Measurements from ENCODE around the gene FRRS1L. TPM values are rescaled to one million over a fixed set of nuclear protein-coding genes. Genes with fewer than 3 reads are reported as not detected.
A peak's percentile ranks its signal among the peaks of the same experiment; 100 is the strongest.

The FRRS1L gene
- total and polyA plus RNA-seq, 2 of the 13 experiments (the other 11 are each of a cell fraction or from before 2014, with no cell fraction given), result 0.02 to 0.03 TPM

DNA sequence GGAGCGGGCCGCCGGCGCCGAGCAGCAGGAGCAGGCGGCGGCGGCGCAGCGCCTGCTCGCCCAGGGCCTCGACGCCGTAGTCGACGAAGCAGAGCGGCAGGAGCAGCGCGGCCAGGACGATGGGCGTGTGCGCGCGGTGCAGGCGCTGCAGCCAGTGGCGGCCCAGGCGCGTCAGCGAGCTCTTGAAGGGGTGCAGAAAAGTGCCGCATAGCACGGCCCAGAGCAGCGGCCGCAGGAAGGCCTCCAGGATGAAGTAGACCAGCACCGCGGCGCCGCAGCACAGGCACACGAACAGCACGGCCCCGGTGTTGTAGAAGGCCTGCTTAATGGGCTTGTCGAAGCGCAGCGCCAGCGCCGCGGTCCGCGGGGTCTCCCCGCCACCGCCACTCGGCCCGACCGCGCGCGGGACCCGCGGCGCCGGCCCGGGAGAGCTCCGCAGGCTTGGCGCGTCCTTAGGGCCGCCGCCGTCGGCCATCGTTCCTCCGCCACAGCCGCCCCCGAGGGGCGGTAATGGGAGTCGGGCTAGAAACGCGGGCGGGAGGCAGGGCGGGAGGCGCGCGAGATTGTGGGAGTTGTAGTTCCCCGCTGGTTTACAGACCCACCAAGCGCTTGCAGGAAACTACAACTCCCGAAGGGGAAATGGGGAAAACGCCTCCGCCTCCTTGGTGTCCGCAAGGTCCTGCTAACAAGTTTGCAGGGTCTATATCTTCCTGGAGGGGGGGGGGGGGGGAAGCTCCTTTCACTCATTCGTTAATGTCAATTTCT, 47.4 kb downstream of the FRRS1L start, which contains the start of gene TMEM245 (continued):
- TF ChIP-seq, protein P1, sequence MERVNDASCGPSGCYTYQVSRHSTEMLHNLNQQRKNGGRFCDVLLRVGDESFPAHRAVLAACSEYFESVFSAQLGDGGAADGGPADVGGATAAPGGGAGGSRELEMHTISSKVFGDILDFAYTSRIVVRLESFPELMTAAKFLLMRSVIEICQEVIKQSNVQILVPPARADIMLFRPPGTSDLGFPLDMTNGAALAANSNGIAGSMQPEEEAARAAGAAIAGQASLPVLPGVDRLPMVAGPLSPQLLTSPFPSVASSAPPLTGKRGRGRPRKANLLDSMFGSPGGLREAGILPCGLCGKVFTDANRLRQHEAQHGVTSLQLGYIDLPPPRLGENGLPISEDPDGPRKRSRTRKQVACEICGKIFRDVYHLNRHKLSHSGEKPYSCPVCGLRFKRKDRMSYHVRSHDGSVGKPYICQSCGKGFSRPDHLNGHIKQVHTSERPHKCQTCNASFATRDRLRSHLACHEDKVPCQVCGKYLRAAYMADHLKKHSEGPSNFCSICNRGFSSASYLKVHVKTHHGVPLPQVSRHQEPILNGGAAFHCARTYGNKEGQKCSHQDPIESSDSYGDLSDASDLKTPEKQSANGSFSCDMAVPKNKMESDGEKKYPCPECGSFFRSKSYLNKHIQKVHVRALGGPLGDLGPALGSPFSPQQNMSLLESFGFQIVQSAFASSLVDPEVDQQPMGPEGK (CRISPR knock-in tag; IDR thresholded peaks at IDR 0.05), result peak; percentile 98
- TF ChIP-seq NR2C2 (CRISPR knock-in tag; IDR thresholded peaks at IDR 0.05; ENCODE audit: borderline replicate concordance), result peak; percentile 18; the same call in 1 of the 2 replicates
- TF ChIP-seq ZNF766 (CRISPR knock-in tag; IDR thresholded peaks at IDR 0.05; ENCODE audit: borderline replicate concordance), result 0 out of 2 replicates have a peak, but pooled peaks have one; percentile 65
- peak; percentile 75; the same call in 1 of the 2 replicates for TF ChIP-seq ZNF441 (CRISPR knock-in tag; IDR thresholded peaks at IDR 0.05; ENCODE audit: borderline replicate concordance)
- TF ChIP-seq, protein P2, sequence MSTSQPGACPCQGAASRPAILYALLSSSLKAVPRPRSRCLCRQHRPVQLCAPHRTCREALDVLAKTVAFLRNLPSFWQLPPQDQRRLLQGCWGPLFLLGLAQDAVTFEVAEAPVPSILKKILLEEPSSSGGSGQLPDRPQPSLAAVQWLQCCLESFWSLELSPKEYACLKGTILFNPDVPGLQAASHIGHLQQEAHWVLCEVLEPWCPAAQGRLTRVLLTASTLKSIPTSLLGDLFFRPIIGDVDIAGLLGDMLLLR (CRISPR knock-in tag; IDR thresholded peaks at IDR 0.05), result 0 out of 2 replicates have a peak, but pooled peaks have one; percentile 28
- TF ChIP-seq ZEB1 (IDR thresholded peaks at IDR 0.05; ENCODE audit: insufficient replicate concordance, low read depth), result no peak
- peak; percentile 89 for TF ChIP-seq CREM (IDR thresholded peaks at IDR 0.05)
- no peak for TF ChIP-seq CREM (CRISPR knock-in tag; IDR thresholded peaks at IDR 0.05)
- 0 out of 2 replicates have a peak, but pooled peaks have one; percentile 86 for TF ChIP-seq EEA1 (CRISPR knock-in tag; IDR thresholded peaks at IDR 0.05; ENCODE audit: borderline replicate concordance)
- TF ChIP-seq ZNF251 (CRISPR knock-in tag; IDR thresholded peaks at IDR 0.05), result no peak
- TF ChIP-seq JUND (CRISPR knock-in tag; IDR thresholded peaks at IDR 0.05), result peak; percentile 58; the same call in 1 of the 2 replicates
- peak; percentile 74 for TF ChIP-seq POLR2AphosphoS5 (IDR thresholded peaks at IDR 0.05; ENCODE audit: low read depth, low read length)
- TF ChIP-seq MXI1 (IDR thresholded peaks at IDR 0.05; ENCODE audit: borderline replicate concordance, low read depth, low read length), result peak; percentile 39; the same call in 1 of the 3 replicates
- TF ChIP-seq ZNF124 (CRISPR knock-in tag; IDR thresholded peaks at IDR 0.05), result no peak
- peak; percentile 65 for TF ChIP-seq HNF1B (CRISPR knock-in tag; IDR thresholded peaks at IDR 0.05)
- TF ChIP-seq, protein P3, sequence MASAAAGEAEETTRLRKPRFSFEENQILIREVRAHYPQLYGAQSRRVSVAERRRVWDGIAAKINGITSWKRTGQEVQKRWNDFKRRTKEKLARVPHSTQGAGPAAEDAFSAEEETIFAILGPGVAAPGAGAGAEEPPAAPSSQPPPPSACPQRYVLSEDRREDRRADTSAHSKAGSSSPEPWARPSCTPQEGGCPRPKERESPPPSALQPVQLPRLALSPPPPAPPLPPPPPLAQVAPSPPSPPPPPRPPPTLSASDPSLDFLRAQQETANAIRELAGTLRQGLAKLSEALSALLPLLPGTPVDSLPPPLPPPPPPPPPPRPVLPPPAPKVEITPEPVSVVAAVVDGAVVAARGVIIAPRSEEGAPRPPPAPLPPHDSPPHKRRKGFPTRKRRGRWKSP (CRISPR knock-in tag; IDR thresholded peaks at IDR 0.05), result peak; percentile 46
- peak; percentile 55; the same call in 1 of the 2 replicates for TF ChIP-seq ZNF768 (CRISPR knock-in tag; IDR thresholded peaks at IDR 0.05)
- TF ChIP-seq, protein P4, sequence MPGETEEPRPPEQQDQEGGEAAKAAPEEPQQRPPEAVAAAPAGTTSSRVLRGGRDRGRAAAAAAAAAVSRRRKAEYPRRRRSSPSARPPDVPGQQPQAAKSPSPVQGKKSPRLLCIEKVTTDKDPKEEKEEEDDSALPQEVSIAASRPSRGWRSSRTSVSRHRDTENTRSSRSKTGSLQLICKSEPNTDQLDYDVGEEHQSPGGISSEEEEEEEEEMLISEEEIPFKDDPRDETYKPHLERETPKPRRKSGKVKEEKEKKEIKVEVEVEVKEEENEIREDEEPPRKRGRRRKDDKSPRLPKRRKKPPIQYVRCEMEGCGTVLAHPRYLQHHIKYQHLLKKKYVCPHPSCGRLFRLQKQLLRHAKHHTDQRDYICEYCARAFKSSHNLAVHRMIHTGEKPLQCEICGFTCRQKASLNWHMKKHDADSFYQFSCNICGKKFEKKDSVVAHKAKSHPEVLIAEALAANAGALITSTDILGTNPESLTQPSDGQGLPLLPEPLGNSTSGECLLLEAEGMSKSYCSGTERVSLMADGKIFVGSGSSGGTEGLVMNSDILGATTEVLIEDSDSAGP (CRISPR knock-in tag; IDR thresholded peaks at IDR 0.05; ENCODE audit: borderline replicate concordance), result peak; percentile 16
- TF ChIP-seq MED1 (CRISPR knock-in tag; IDR thresholded peaks at IDR 0.05), result peak; percentile 13; the same call in 1 of the 2 replicates
- peak; percentile 93 for TF ChIP-seq ZNF143 (CRISPR knock-in tag; IDR thresholded peaks at IDR 0.05)
- TF ChIP-seq NR2F6 (IDR thresholded peaks at IDR 0.05), result no peak
- TF ChIP-seq NR2F6 (CRISPR knock-in tag; IDR thresholded peaks at IDR 0.05), result peak; percentile 19; the same call in 1 of the 2 replicates
- TF ChIP-seq SUZ12 (IDR thresholded peaks at IDR 0.05; ENCODE audit: low read depth, low read length), result peak; percentile 84
- no peak for TF ChIP-seq ZBTB1 (CRISPR knock-in tag; IDR thresholded peaks at IDR 0.05; ENCODE audit: borderline replicate concordance)

Data from HepG2 (cell line).